CD4-positive, alpha-beta T cell treated with Interferon alpha-2 for 1 hour (primary cell): ENCODE measurements around the gene LRRC51.

ENCODE experiments used
- DNase-seq, 2 donors: peaks; one replicate each; pipeline ENCODE4 v3.0.0-alpha.2; 2020 to 2022

LRRC51 gene

GRCh38 chr11:72070491-72070890, 10.2 kb upstream of the LRRC51 start:
- no peak for DNase-seq

- DNase-seq: no peak
Measured at GRCh38 chr11:72072348-72072747, 8.3 kb upstream of the LRRC51 start.

- DNase-seq: peak in 1 of 2 donors; percentile 12
Measured at GRCh38 chr11:72075109-72075508, 5.5 kb upstream of the LRRC51 start.

- DNase-seq: no peak
Measured at GRCh38 chr11:72075756-72076155, 4.9 kb upstream of the LRRC51 start.

- no peak for DNase-seq
Measured at GRCh38 chr11:72078477-72078876, 2.2 kb upstream of the LRRC51 start.

- DNase-seq: peak in 1 of 2 donors; percentile 55
Measured at GRCh38 chr11:72079819-72080325, 778 bp upstream of the LRRC51 start.

- no peak for DNase-seq
Measured at GRCh38 chr11:72081184-72081644, 564 bp downstream of the LRRC51 start.

- DNase-seq: no peak
Measured at GRCh38 chr11:72081821-72082453, 1.3 kb downstream of the LRRC51 start.

- DNase-seq: no peak
Measured at GRCh38 chr11:72083414-72083813, 2.8 kb downstream of the LRRC51 start.

GRCh38 chr11:72084076-72084475, 3.4 kb downstream of the LRRC51 start:
- no peak for DNase-seq

- no peak for DNase-seq
Measured at GRCh38 chr11:72084965-72085364, 4.3 kb downstream of the LRRC51 start.

- no peak for DNase-seq
Measured at GRCh38 chr11:72085621-72086351, 5.1 kb downstream of the LRRC51 start.

GRCh38 chr11:72088076-72088808, 7.6 kb downstream of the LRRC51 start:
- DNase-seq: no peak

- peak; percentile 74 to 80 for DNase-seq
Measured at GRCh38 chr11:72091292-72091691, 10.6 kb downstream of the LRRC51 start.

- DNase-seq: no peak
Measured at GRCh38 chr11:72098741-72099140, 18.1 kb downstream of the LRRC51 start.

- DNase-seq: no peak
Measured at GRCh38 chr11:72100009-72100408, 19.4 kb downstream of the LRRC51 start.

GRCh38 chr11:72100462-72100861, 19.8 kb downstream of the LRRC51 start:
- DNase-seq: peak in 1 of 2 donors; percentile 19

GRCh38 chr11:72102162-72102561, 21.5 kb downstream of the LRRC51 start:
- DNase-seq: no peak

GRCh38 chr11:72102631-72102945, 21.9 kb downstream of the LRRC51 start:
- no peak for DNase-seq

- DNase-seq: peak; percentile 97 to 98
Measured at GRCh38 chr11:72102946-72103753, 22.5 kb downstream of the LRRC51 start, which contains the start of gene LAMTOR1. Gene LAMTOR1 (minus strand): TSS chr11:72103297. CDS start chr11:72103224, 73 bp downstream.

- DNase-seq: no peak
Measured at GRCh38 chr11:72103754-72104167, 23.1 kb downstream of the LRRC51 start.

GRCh38 chr11:72105888-72106287, 25.2 kb downstream of the LRRC51 start, which contains the start of gene TOMT:
Gene TOMT (plus strand): TSS chr11:72105924. CDS start chr11:72105952, 28 bp downstream.
- no peak for DNase-seq
